Breast epithelium (tissue), 3 donors: ENCODE measurements around the gene DCLRE1B.

ENCODE experiments used
- POLR2A ChIP-seq: fragments of 450-650 bp; IDR thresholded peaks from one replicate; pipeline ENCODE4 v1.6.1; 2016; ENCODE audit warnings: antibody characterized with exemption, mild to moderate bottlenecking, moderate library complexity
- TF ChIP-seq, protein P1 (sequence below), 3 donors: fragments of 450-650 bp; IDR thresholded peaks; one replicate each; pipeline ENCODE4 v1.5.1; 2016 to 2017; ENCODE audit warnings: antibody characterized with exemption in 3 of 3, mild to moderate bottlenecking in 3 of 3, moderate library complexity in 3 of 3

DNA sequence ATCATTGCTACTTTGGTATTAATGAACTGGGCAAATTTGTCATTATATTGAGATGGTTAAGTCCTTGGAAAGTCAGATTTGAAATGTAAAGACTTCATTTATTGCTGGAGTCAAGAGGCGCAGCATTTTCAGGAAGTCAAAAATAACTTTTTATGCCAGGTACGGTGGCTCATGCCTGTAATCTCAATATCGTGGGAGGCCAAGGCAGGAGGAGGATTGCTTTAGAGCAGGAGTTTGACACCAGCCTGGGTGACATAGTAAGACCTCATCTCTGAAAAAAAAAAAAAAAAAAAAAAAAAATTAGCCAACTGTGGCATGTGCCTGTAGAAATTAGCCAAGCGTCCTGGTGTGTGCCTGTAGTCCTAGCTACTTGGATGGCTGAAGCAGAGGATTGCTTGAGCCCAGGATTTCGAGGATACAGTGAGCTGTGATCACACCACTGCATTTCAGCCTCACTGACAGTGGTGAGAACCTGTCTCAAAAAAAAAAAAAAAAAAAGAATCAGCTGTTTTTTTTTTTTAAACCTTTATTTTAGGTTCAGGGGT, 29.5 kb downstream of the DCLRE1B start:
- TF ChIP-seq POLR2A, result no peak
- TF ChIP-seq, protein P1, sequence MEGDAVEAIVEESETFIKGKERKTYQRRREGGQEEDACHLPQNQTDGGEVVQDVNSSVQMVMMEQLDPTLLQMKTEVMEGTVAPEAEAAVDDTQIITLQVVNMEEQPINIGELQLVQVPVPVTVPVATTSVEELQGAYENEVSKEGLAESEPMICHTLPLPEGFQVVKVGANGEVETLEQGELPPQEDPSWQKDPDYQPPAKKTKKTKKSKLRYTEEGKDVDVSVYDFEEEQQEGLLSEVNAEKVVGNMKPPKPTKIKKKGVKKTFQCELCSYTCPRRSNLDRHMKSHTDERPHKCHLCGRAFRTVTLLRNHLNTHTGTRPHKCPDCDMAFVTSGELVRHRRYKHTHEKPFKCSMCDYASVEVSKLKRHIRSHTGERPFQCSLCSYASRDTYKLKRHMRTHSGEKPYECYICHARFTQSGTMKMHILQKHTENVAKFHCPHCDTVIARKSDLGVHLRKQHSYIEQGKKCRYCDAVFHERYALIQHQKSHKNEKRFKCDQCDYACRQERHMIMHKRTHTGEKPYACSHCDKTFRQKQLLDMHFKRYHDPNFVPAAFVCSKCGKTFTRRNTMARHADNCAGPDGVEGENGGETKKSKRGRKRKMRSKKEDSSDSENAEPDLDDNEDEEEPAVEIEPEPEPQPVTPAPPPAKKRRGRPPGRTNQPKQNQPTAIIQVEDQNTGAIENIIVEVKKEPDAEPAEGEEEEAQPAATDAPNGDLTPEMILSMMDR (IDR thresholded peaks at IDR 0.05), result no peak
